ENCODE data around the gene SLC4A2. TPM values are rescaled to one million over a fixed set of nuclear protein-coding genes. Genes with fewer than 3 reads are reported as not detected.

Gene SLC4A2
- total RNA-seq, 6 experiments from 2014 or later = 153 to 188 (median 164) TPM

GRCh38 chr7:151057506-151057988 is 1.8 kb upstream of the SLC4A2 start, which contains the start of gene CDK5:
TSS of gene CDK5 (minus strand) at chr7:151057897. CDS start at chr7:151057848, 49 bp downstream.
- no peaks in the 10 kb centered on the region; the same call in 1 of the 2 replicates for H3K36me3 Mint-ChIP-seq (ENCODE audit: low read depth)

GRCh38 chr7:151057989-151058780 is 1.2 kb upstream of the SLC4A2 start:
- H3K27me3 Mint-ChIP-seq (ENCODE audit: insufficient read depth) = no peaks in the 10 kb centered on the region; the same call in 1 of the 2 replicates
- peak; percentile 99 for DNase-seq
- peak overlapping the region; percentile 95 for H3K27ac Mint-ChIP-seq
- peaks cover 49% of the 10 kb centered on the region for H3K4me1 Mint-ChIP-seq (ENCODE audit: low read depth)
- H3K9me3 Mint-ChIP-seq = no peaks in the 10 kb centered on the region
- H3K36me3 Mint-ChIP-seq (ENCODE audit: low read depth) = no peaks in the 10 kb centered on the region
- peak overlapping the region; percentile 97 for H3K4me3 Mint-ChIP-seq
- TF ChIP-seq CTCF (IDR thresholded peaks at IDR 0.05) = no peak

More at GRCh38 chr7:151057506-151057988, 1.8 kb upstream of the SLC4A2 start, which contains the start of gene CDK5:
- no peak for TF ChIP-seq CTCF (IDR thresholded peaks at IDR 0.05)
- DNase-seq = no peak
- H3K4me3 Mint-ChIP-seq = peak within 1 kb of the TSS; percentile 97
- no peaks in the 10 kb centered on the region; the same call in 1 of the 2 replicates for H3K27me3 Mint-ChIP-seq (ENCODE audit: insufficient read depth)
- H3K4me1 Mint-ChIP-seq (ENCODE audit: low read depth) = peaks cover 43% of the 10 kb centered on the region
- H3K9me3 Mint-ChIP-seq = no peaks in the 10 kb centered on the region
- H3K27ac Mint-ChIP-seq = peak within 1 kb of the TSS; percentile 95

- Mint-ChIP-seq H3K27me3 (ENCODE audit: insufficient read depth) (no peaks in the 10 kb centered on the region; the same call in 1 of the 2 replicates), H3K4me1 (ENCODE audit: low read depth) (peaks cover 54% of the 10 kb centered on the region), H3K4me3 (peak overlapping the region; percentile 97), H3K9me3 (no peaks in the 10 kb centered on the region), H3K27ac (peak overlapping the region; percentile 95), H3K36me3 (ENCODE audit: low read depth) (no peaks in the 10 kb centered on the region)
- no peak for DNase-seq
- TF ChIP-seq CTCF (IDR thresholded peaks at IDR 0.05) = no peak
Observed at GRCh38 chr7:151058781-151059366, 515 bp upstream of the SLC4A2 start.

GRCh38 chr7:151060113-151060415 is 675 bp downstream of the SLC4A2 start:
- H3K9me3 Mint-ChIP-seq = no peaks in the 10 kb centered on the region
- no peak for DNase-seq
- H3K4me1 Mint-ChIP-seq (ENCODE audit: low read depth) = peaks cover 54% of the 10 kb centered on the region
- peak overlapping the region; percentile 97 for H3K4me3 Mint-ChIP-seq
- peak overlapping the region; percentile 70 for H3K27ac Mint-ChIP-seq
- no peaks in the 10 kb centered on the region; the same call in 1 of the 2 replicates for H3K27me3 Mint-ChIP-seq (ENCODE audit: insufficient read depth)
- no peaks in the 10 kb centered on the region for H3K36me3 Mint-ChIP-seq (ENCODE audit: low read depth)
- peak; percentile 34 for TF ChIP-seq CTCF (IDR thresholded peaks at IDR 0.05)

DNA sequence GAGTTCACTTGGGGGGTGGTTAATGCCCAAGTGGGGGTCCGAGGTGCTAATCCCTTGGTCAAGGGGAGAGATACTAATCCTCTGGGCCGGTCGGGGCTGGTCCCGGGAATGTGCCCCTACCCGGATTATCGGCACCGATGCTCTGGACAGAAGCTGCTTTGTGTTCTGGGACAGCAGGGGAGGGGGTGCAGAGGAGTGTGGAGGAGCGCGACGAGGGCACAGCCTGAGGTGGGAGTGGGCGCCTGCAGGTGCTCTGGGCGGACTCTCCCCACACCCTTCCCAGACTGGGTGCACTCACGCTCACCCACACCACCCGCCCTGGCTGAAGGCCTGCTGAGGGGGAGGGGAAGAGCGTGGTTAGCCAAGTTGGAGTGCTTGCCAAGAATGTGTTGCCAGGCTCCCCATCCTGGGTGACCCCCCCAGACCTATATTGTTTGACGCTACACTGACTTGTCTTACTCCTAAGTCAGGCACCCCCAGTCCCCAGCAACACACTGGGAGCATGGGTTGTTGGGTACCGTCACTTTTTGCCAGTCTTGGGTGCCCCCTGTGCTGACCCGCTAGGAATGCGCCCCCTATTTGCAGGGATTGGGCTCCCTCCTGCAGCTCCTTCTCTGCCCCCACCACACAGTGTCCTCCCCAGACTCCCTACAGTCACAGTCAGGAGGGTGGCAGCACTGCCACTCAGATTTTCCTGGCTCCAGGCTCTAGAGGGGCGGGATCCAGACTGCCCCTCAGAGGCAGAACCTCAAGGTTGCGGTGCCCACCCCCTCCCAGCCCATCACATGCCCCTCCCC is 1.2 kb downstream of the SLC4A2 start:
- Mint-ChIP-seq H3K4me1 (ENCODE audit: low read depth) (peaks cover 54% of the 10 kb centered on the region), H3K36me3 (ENCODE audit: low read depth) (peaks cover 4% of the 10 kb centered on the region), H3K4me3 (peak overlapping the region; percentile 97), H3K27ac (peak overlapping the region; percentile 70), H3K27me3 (ENCODE audit: insufficient read depth) (no peaks in the 10 kb centered on the region; the same call in 1 of the 2 replicates), H3K9me3 (no peaks in the 10 kb centered on the region)
- no peak for DNase-seq
- TF ChIP-seq CTCF (IDR thresholded peaks at IDR 0.05) = peak; percentile 58

All from HFFc6 (cell line).